Measurements from ENCODE around the gene C17orf100.

DNA sequence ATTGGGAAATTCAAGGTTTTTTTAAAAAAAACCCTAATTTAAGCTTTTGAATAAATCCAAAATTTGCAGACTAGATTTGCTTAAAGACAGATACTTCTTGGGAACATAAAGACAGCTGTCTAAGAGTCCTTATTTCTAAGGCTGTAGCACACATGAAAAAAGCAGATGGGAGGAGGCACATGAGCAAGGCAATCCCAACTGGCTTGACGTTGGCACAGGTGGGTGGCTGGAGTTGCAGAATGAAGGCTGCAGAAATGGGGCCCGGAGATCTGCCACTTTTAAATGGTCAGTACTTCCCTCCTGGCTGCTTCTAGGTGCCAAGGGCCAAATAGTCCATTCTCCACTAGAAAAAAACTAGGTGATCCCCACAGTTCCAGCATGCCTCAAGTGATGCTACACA is 15.5 kb upstream of the C17orf100 start:
- TF ChIP-seq CTCF (IDR thresholded peaks at IDR 0.05) (no peak), EP300 (IDR thresholded peaks at IDR 0.05) (no peak), POLR2A (IDR thresholded peaks at IDR 0.05) (no peak)

Measured in suprapubic skin (tissue), 3 donors.